H4 (cell line): ENCODE measurements around the gene RTTN. TPM values are rescaled to one million over a fixed set of nuclear protein-coding genes. Genes with fewer than 3 reads are reported as not detected.
"Not testable (repeated sequence)": the region's sequence is repeated elsewhere in the genome, so short reads cannot be mapped to it uniquely, and the experiment has no call there.

ENCODE experiments used
- DNase-seq: peaks from one replicate; pipeline ENCODE4 v3.0.0-alpha.2; 2015; ENCODE audit warnings: low spot score
- total RNA-seq: library from RNA; depleted of rRNA; stranded (reverse); fragments of >200 nt; shearing (Covaris generic); gene quantifications from 2 replicates; pipeline ENCODE4 v1.2.3, GENCODE V29; 2014; rRNA removed

Gene RTTN
- total RNA-seq, 1 experiment from 2014 or later: 12.2 TPM

GRCh38 chr18:69978732-69979715 is 226.5 kb downstream of the RTTN start:
- no peak for DNase-seq

GRCh38 chr18:69975294-69975693 is 230.2 kb downstream of the RTTN start:
- DNase-seq: not testable (repeated sequence)

- no peak for DNase-seq
Measured at GRCh38 chr18:69974365-69974764, 231.1 kb downstream of the RTTN start.

DNA sequence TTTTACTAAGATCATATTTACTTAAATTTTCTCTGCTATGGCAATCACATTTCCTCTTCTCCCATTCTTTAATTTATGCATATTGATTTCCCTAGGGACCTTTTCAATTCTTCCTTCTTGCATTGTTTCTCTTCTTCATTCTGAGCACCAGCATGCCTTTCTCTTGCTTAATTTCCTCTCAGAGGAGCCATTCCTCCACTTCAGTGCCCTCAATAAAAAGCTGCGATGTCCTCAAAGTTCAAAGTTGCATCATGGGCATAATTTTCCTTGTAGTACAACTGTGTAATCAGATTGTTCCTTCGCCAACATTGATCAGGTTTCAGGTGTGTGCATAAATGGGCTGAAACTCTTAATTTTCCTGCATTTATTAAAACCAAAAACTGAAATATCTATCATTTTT is 236.0 kb downstream of the RTTN start:
- DNase-seq: no peak

DNA sequence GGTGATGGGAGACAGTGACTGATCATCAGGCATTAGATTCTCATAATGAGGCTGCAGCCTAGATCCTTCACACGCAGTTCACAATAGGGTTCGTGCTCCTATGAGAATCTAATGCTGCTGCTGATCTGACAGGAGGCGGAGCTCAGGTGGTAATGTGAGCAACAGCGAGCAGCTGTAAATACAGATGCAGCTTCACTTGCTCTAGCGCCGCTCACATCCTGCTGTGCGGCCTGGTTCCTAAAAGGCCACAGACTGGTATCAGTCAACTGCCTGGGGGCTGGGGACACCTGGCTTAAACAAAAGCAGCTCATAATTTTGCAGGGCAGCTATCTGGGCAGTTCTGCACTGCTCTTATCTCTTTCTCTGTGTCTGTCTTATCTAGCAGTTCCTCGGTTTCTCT is 237.4 kb downstream of the RTTN start:
- DNase-seq: no peak

GRCh38 chr18:69963196-69963595 is 242.3 kb downstream of the RTTN start:
- no peak for DNase-seq

GRCh38 chr18:69961718-69962117 is 243.8 kb downstream of the RTTN start:
- DNase-seq: no peak

DNA sequence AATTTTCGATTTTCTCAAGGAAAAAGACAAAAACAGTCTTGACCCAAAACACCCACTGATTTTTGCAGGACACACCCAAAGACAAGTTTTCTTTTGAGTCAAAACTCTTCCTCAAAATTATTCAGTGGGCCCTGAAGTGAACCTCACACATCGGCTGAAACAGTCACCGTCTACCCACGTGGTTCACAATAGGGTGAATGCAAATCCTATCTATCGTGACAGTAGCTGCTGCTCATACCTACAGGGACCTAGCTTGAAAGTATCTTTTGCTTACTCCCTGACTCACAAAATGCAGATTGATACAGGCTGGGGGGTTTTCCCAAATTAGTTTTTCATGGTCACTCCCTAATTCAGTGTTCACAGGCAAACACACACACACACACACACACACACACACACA is 247.1 kb downstream of the RTTN start:
- no peak for DNase-seq

DNA sequence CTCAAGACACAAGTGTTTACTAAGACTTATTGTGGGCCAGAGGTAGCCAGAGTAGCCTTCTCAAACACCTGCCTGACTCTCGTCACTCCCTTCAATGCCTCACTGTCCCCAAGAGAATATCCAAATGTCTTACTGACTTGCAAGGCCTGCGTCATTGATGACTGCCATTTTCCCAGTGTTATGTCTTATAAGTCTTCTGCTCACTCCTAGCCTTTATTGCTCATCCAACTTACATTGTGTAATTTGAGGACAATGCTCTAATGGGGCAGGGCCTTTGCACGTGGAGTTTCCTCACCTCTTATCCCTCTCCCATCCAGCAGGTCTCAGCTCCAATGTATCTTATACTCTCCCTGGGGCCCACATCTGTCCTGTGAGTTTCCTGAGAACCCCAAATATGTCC is 247.7 kb downstream of the RTTN start:
- no peak for DNase-seq

DNA sequence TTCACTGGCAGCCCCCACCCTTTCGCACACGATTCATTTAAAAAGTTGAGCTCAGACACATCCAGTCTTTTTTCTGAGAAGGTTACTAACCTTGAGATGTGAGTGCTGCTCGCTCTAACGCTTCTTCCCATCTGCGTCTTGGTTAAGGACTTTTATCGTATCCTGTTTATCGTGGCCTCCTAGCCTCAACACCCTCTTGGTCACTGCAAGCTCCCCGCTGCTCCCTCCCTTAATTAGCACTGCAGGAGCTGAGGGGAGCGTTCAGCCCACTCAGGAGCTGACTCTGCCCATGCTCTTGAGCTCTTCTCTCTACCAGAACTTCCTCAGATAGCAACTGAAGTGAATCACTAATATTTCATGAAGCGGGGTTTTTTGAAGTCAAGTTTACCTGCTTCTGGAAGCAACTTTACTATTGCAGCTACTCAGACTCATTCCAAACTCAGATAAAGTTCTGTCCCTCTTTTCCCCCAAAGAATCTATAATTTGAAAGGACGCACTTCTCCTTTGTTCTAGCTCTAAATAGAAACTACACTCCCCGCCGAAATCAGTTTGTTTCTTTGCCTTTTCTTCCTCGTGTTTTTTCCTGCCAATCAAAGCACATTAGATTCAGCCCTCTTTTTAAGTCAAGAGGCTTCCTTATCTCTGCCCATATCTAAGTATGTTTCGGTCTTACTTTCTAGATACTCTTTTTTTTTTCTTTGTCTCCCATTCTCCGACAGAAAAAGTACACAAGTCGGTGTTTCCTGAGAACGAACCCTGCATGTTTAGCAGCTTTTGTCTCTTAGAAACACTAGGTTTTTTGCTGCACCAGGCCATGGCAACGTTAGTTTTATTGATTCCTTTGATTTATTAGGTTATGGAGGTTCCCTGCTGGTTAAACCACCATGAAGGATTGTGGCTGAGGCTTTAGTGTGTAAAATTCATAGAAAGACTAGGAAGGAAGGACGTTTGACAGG is 248.5 kb downstream of the RTTN start:
- no peak for DNase-seq

DNA sequence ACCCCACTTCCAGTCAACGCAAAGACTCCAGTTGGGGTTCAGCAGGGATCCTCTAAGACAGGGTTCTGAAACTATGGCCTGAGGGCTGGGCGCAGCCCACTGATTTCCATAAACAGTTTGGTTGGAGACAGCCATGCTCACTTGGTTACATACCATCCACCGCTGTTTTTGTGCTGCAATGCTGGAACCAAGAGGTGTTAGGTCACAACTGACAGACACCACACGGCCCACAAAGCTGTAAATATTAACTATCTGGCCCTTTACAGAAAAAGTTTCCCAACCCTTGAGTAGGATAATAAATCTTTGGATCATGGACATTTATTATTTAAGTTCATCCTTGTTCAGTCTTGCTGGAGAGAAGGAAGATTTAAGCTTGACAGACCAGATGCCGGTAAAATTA is 249.4 kb downstream of the RTTN start:
- DNase-seq: no peak

DNA sequence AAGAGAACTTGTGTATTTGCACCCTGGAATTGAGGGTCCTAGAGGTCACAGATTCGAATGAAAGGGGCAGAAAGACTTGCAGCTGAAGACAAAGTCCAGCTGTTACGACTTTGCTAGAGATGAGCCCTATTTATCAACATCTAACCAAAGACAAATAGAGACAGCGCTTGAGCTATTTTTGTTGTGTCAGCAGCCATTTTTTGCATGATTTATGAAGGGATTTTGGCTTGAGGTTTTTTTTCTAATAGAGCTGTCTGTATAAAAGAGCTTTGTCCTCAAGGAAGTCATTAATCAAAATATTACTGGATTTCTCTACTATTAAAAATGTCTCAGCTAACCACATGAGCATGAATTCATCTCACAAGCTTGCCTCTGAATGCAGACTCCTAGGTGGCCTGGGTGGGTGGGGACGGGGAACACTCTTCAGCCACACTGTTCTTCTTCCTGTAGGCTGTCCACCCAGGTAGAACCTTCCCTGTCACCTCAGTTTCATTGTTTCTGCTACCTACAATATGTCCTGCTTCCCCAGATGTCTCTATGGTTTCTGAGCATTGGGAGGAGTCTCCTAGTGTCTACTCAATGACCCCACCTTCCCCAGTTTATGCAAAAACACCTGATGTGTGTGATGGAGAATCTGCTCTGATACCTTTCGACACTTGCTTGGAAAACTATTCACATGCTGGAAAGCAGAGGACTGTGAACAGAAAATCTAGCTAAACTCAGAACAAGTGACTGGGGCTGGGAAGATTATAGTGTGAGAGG is 250.6 kb downstream of the RTTN start:
- no peak for DNase-seq

DNA sequence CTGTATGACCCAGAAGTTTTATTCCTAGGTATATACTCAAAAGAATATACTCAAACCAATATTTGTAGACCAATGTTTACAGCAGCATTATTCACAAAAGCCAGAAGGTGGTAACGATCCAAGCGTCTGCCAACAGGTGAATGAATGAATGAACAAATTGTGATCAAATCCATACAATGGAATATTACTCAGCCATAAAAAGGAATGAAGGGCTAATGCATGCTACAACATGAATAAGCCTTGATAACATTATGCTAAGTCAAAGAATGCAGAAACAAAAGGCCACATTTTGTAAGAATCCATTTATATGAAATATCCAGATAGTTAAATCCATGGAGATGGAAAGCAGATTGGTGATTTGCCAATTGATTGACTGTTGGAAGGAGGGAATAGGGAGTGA is 252.3 kb downstream of the RTTN start:
- no peak for DNase-seq

Other genes starting within 250 kb of the RTTN start
- 10.9 and 17.6 TPM in 2 replicates for gene SOCS6, start 83.4 kb upstream of the RTTN start, total RNA-seq